Ishikawa (cell line): ENCODE measurements around the gene ACP6.

ENCODE experiments used
- CEBPB ChIP-seq: IDR thresholded peaks from 2 replicates; pipeline ENCODE4 v1.6.1; 2012
- EP300 ChIP-seq: IDR thresholded peaks from 2 replicates; pipeline ENCODE4 v1.6.1; 2012; ENCODE audit warnings: borderline replicate concordance
- RAD21 ChIP-seq: IDR thresholded peaks from 2 replicates; pipeline ENCODE4 v1.6.1; 2012; ENCODE audit warnings: low read depth
- USF1 ChIP-seq: IDR thresholded peaks from 2 replicates; pipeline ENCODE4 v1.6.1; 2012
- YY1 ChIP-seq: IDR thresholded peaks from 2 replicates; pipeline ENCODE4 v1.6.1; 2012; ENCODE audit warnings: low read depth

DNA sequence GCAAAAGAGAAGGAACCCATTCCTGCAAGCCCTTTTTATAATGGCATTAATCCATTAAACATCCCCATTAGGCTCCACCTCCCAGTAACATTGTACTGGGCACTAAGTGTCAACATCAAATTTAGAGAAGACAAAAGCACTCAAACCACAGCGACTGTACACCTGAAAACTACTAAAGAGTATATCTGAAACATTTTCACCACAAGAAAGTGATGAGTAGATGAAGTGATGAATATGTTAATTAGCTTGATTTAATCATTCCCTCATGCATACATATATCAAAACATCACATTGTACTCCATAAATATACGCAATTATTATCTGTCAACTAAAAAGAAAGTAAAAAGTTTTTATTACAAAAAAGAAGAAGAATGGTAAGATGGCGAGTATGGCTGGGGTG lies 26.4 kb downstream of the ACP6 start:
- TF ChIP-seq CEBPB, result no peak
- no peak for TF ChIP-seq EP300
- no peak for TF ChIP-seq YY1
- no peak for TF ChIP-seq USF1
- TF ChIP-seq RAD21, result no peak
